GM12878 (cell line): ENCODE measurements around the gene GPR179. TPM values are rescaled to one million over a fixed set of nuclear protein-coding genes. Genes with fewer than 3 reads are reported as not detected.

Source experiments
- ATAC-seq: fragments of 200-7000 bp; cut with Tn5 transposase; 3 replicates; pipeline ENCODE4 v1.9.1; 2020; ENCODE audit warnings: mild to moderate bottlenecking, moderate library complexity
- BruUV-seq: library from RNA; stranded (reverse); fragments of 400-500 nt; replicated peaks from 2 replicates; lab custom pipeline; 2021; lab: Mats Ljungman, UMichigan
- CTCF ChIA-PET: fragments of 300-600 bp; sonication (Branson Sonifier 250); formaldehyde crosslinking; extraction: SDS; loops from one replicate; lab custom pipeline; 2021; ENCODE audit warnings: inconsistent platforms; lab: Yijun Ruan, JAX
- POLR2A ChIA-PET: fragments of 350-600 bp; formaldehyde crosslinking; extraction: SDS; loops from one replicate; lab custom pipeline; 2021; ENCODE audit warnings: inconsistent platforms; lab: Charles Lee
- RAD21 ChIA-PET: fragments of 300-600 bp; sonication (Branson Sonifier 250); formaldehyde crosslinking; loops from one replicate; lab custom pipeline; 2023; ENCODE audit warnings: antibody characterized with exemption; ENCODE audit not compliant: unreplicated experiment; lab: Charles Lee
- SMC1A ChIA-PET: fragments of 300-600 bp; sonication (Branson Sonifier 250); formaldehyde crosslinking; loops from one replicate; lab custom pipeline; 2023; ENCODE audit not compliant: unreplicated experiment, uncharacterized antibody; lab: Charles Lee
- DNase-seq: peaks from one replicate; pipeline ENCODE4 v3.0.0-alpha.2; 2011; ENCODE audit warnings: low read depth, low spot score
- FAIRE-seq: peaks from 3 replicates; lab custom pipeline; 2011; peaks lifted over from hg19 to GRCh38; lab: Jason Lieb, UNC
- H2AFZ ChIP-seq: 2 replicates; pipeline ENCODE4 v1.6.0; 2011; ENCODE audit warnings: low read depth, low read length, control low read depth; ENCODE audit not compliant: control insufficient read depth
- H3K27ac ChIP-seq: 2 replicates; pipeline ENCODE4 v1.5.1; 2011; ENCODE audit warnings: control low read depth; ENCODE audit not compliant: control insufficient read depth, insufficient read depth
- H3K27me3 ChIP-seq, 2 experiments: replicated peaks in 1 of 2; 2 replicates each; pipeline versions ENCODE4 v1.6.0 to v1.6.1; 2011; ENCODE audit warnings: low read length in 1 of 2; ENCODE audit not compliant: control insufficient read depth in 2 of 2, insufficient read depth in 2 of 2
- H3K36me3 ChIP-seq, 2 experiments: 2 replicates each; pipeline ENCODE4 v1.5.1; 2011; ENCODE audit warnings: low read length in 1 of 2; ENCODE audit not compliant: control insufficient read depth in 2 of 2, insufficient read depth in 2 of 2
- H3K4me1 ChIP-seq: 2 replicates; pipeline ENCODE4 v1.6.1; 2011; ENCODE audit warnings: mild to moderate bottlenecking, low read length, moderate library complexity, mixed read lengths; ENCODE audit not compliant: control insufficient read depth, insufficient read depth
- H3K4me2 ChIP-seq: 2 replicates; pipeline ENCODE4 v1.6.0; 2011; ENCODE audit warnings: control low read depth; ENCODE audit not compliant: control insufficient read depth, insufficient read depth
- H3K4me3 ChIP-seq: fragments of 200-600 bp; sonication (generic); 2 replicates; pipeline ENCODE4 v1.5.1; 2016
- H3K79me2 ChIP-seq: 2 replicates; pipeline ENCODE4 v1.6.0; 2011; ENCODE audit warnings: low read length; ENCODE audit not compliant: control insufficient read depth, insufficient read depth
- H3K9ac ChIP-seq: 2 replicates; pipeline ENCODE4 v1.8.0; 2011; ENCODE audit warnings: low read length, control low read depth, mixed read lengths; ENCODE audit not compliant: control insufficient read depth, insufficient read depth
- H3K9me3 ChIP-seq: replicated peaks from 3 replicates; pipeline ENCODE4 v1.5.1; 2011; ENCODE audit warnings: mild to moderate bottlenecking, low read length; ENCODE audit not compliant: control insufficient read depth, insufficient read depth
- H4K20me1 ChIP-seq: 2 replicates; pipeline ENCODE4 v1.6.0; 2011; ENCODE audit not compliant: control insufficient read depth, insufficient read depth
- BACH1 ChIP-seq: fragments of 450-650 bp; IDR thresholded peaks from 2 replicates; pipeline ENCODE4 v1.6.1; 2017; ENCODE audit warnings: mild to moderate bottlenecking, borderline replicate concordance
- CBFB ChIP-seq: IDR thresholded peaks from 2 replicates; pipeline ENCODE4 v1.6.1; 2016; ENCODE audit warnings: antibody characterized with exemption, low read depth
- CBX5 ChIP-seq: sonication (generic); IDR thresholded peaks from 2 replicates; pipeline ENCODE4 v1.6.1; 2016; ENCODE audit warnings: low read depth, moderate library complexity, mild to moderate bottlenecking, inconsistent platforms
- IKZF2 ChIP-seq, 2 experiments: fragments of 450-650 bp; IDR thresholded peaks; 2 replicates each; pipeline ENCODE4 v1.6.1; 2017; ENCODE audit warnings: mild to moderate bottlenecking in 2 of 2, moderate library complexity in 2 of 2
- POLR2AphosphoS5 ChIP-seq: IDR thresholded peaks from 2 replicates; pipeline ENCODE4 v1.6.1; 2011; ENCODE audit warnings: mild to moderate bottlenecking, low read length, inconsistent platforms
- RB1 ChIP-seq: fragments of 450-650 bp; formaldehyde crosslinking; IDR thresholded peaks from 2 replicates; pipeline ENCODE4 v1.6.1; 2017; ENCODE audit warnings: mild to moderate bottlenecking, borderline replicate concordance
- YBX1 ChIP-seq: fragments of 450-650 bp; IDR thresholded peaks from 2 replicates; pipeline ENCODE4 v1.6.1; 2016; ENCODE audit warnings: antibody characterized with exemption
- ZNF217 ChIP-seq: fragments of 450-650 bp; IDR thresholded peaks from 2 replicates; pipeline ENCODE4 v1.6.1; 2017; ENCODE audit warnings: antibody characterized with exemption, mild to moderate bottlenecking
- WGBS: methylation state at CpG from one replicate; pipeline ENCODE4 v1.1.6; 2016; ENCODE audit warnings: low lambda C conversion rate; ENCODE audit not compliant: insufficient replicate concordance, insufficient coverage; ENCODE audit errors: missing lambda C conversion rate; 5-methylcytosine and 5-hydroxymethylcytosine counted together
- in situ Hi-C: fragments of 300-500 bp; cut with MboI; formaldehyde crosslinking; loops from 9 replicates; pipeline ENCODE4 v1.14.3; 2018; ENCODE audit warnings: mixed read lengths
- intact Hi-C: fragments of 100-400 bp; cut with micrococcal nuclease; formaldehyde crosslinking; loops from one replicate; pipeline ENCODE4 v1.14.2; 2022; ENCODE audit not compliant: unreplicated experiment
- polyA plus RNA-seq, 11 experiments: library from polyadenylated mRNA; depleted of rRNA in 4 of 11; unstranded in 6 of 11; stranded (reverse) in 5 of 11; fragments of >200 nt; fragmentation: Nextera tagmentation in 4 of 11; fragmentation: Illumina TruSeq in 1 of 11; extraction: Ambion mirVana in 4 of 11; extraction: Trizol in 1 of 11; gene quantifications; 1 replicate in 1 of 11; 2 replicates in 10 of 11; pipeline versions ENCODE4 v1.2.1 to v1.2.3, GENCODE V29; 2011 to 2016; ENCODE audit warnings: inconsistent platforms in 2 of 11, missing spikeins in 2 of 11, low read depth in 1 of 11
- total RNA-seq, 4 experiments: library from RNA; depleted of rRNA in 3 of 4; stranded (reverse); fragments of >200 nt in 3 of 4; fragmentation: Illumina TruSeq in 1 of 4; extraction: Trizol in 1 of 4; gene quantifications; 2 replicates each; pipeline versions ENCODE4 v1.2.1 to v1.2.3, GENCODE V29; 2013 to 2021
- TF ChIP-seq, protein P1 (sequence below): fragments of 450-650 bp; IDR thresholded peaks from 2 replicates; pipeline ENCODE4 v1.6.1; 2017; ENCODE audit warnings: mild to moderate bottlenecking, moderate library complexity

Gene GPR179
- total and polyA plus RNA-seq, 10 of the 15 experiments (the other 5 are each of a cell fraction or from before 2014, with no cell fraction given), result under 0.01 to 0.08 (median 0.01) TPM; not detected in 3

- Histone ChIP-seq H3K4me1 (no peaks in the 10 kb centered on the region), H3K9me3 (no peaks in the 10 kb centered on the region), H4K20me1 (no peaks in the 10 kb centered on the region), H3K36me3 (no peaks in the 10 kb centered on the region; a peak in 1 of 4 replicates), H3K4me2 (no peak overlapping the region), H2AFZ (no peak overlapping the region), H3K27me3 (no peaks in the 10 kb centered on the region), H3K4me3 (no peak overlapping the region), H3K9ac (no peak overlapping the region), H3K79me2 (no peaks in the 10 kb centered on the region; the same call in none of the 2 replicates), H3K27ac (no peak overlapping the region)
- ChIA-PET SMC1A (interaction anchor here (1.0 to 1.9 kb wide), 5 partner anchors 9 to 30 kb away, joined by 3 to 12 read pairs (median 5); no protein-coding TSS in a partner anchor), POLR2A (interaction anchor here (0.9 to 1.6 kb wide), 2 partner anchors 17 to 56 kb away, joined by 3 read pairs; no protein-coding TSS in a partner anchor), RAD21 (interaction anchor here (1.5 kb wide), 1 partner anchor 10 kb away, joined by 6 read pairs; no protein-coding TSS in a partner anchor), CTCF (interaction anchor here (0.9 to 2.6 kb wide), 4 partner anchors 10 to 55 kb away, joined by 3 to 32 read pairs (median 7); no protein-coding TSS in a partner anchor)
- ATAC-seq (no peak), FAIRE-seq (no peak), DNase-seq (no peak)
- intact Hi-C loops, result loop anchor here (10.0 kb wide), 1 partner anchor 316 kb away; the partner anchor contains the start of gene EPOP
- 89% methylated on average over 9 of the region's 9 CpGs for WGBS
- in situ Hi-C loops, result no loop called here
- BruUV-seq, result no TSS peak
- TF ChIP-seq POLR2AphosphoS5, result no peak
- no peak for TF ChIP-seq YBX1
- TF ChIP-seq, protein P1, sequence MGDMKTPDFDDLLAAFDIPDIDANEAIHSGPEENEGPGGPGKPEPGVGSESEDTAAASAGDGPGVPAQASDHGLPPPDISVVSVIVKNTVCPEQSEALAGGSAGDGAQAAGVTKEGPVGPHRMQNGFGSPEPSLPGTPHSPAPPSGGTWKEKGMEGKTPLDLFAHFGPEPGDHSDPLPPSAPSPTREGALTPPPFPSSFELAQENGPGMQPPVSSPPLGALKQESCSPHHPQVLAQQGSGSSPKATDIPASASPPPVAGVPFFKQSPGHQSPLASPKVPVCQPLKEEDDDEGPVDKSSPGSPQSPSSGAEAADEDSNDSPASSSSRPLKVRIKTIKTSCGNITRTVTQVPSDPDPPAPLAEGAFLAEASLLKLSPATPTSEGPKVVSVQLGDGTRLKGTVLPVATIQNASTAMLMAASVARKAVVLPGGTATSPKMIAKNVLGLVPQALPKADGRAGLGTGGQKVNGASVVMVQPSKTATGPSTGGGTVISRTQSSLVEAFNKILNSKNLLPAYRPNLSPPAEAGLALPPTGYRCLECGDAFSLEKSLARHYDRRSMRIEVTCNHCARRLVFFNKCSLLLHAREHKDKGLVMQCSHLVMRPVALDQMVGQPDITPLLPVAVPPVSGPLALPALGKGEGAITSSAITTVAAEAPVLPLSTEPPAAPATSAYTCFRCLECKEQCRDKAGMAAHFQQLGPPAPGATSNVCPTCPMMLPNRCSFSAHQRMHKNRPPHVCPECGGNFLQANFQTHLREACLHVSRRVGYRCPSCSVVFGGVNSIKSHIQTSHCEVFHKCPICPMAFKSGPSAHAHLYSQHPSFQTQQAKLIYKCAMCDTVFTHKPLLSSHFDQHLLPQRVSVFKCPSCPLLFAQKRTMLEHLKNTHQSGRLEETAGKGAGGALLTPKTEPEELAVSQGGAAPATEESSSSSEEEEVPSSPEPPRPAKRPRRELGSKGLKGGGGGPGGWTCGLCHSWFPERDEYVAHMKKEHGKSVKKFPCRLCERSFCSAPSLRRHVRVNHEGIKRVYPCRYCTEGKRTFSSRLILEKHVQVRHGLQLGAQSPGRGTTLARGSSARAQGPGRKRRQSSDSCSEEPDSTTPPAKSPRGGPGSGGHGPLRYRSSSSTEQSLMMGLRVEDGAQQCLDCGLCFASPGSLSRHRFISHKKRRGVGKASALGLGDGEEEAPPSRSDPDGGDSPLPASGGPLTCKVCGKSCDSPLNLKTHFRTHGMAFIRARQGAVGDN, result no peak
- no peak for TF ChIP-seq RB1
- no peak for TF ChIP-seq CBFB
- TF ChIP-seq ZNF217, result no peak
- TF ChIP-seq IKZF2 (IDR thresholded peaks at IDR 0.05), result no peak
- no peak for TF ChIP-seq CBX5
- TF ChIP-seq BACH1, result no peak
Measured at GRCh38 chr17:38358586-38359513, 15.1 kb upstream of the GPR179 start.
